LNCAP (cell line): Measurements from ENCODE around the gene OLFML2B.
A peak's percentile ranks its signal among the peaks of the same experiment; 100 is the strongest.

ENCODE experiments used
- TF ChIP-seq, protein P1 (sequence below): fragments of 450-650 bp; IDR thresholded peaks from 2 replicates; pipeline ENCODE4 v1.5.1; 2017; ENCODE audit warnings: mild to moderate bottlenecking

OLFML2B gene

DNA sequence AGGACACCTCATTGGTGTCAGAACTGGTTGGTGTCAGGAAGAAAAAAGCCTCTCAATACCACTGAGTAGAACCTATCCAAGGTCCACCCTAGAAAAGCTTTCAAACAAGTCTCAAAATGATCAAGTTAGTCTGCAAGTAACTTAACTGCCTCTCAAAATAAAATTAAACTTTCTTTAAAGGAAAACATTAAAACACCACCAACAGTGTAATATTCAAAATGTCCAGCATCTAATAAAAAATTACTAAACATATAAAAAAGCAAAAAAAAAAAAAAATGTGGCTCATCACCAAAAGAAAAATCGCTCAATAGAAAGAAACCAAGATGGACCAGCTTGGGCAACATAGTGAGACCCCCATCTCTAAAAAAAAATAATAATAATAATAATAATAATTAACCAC is 18.7 kb upstream of the OLFML2B start:
- TF ChIP-seq, protein P1, sequence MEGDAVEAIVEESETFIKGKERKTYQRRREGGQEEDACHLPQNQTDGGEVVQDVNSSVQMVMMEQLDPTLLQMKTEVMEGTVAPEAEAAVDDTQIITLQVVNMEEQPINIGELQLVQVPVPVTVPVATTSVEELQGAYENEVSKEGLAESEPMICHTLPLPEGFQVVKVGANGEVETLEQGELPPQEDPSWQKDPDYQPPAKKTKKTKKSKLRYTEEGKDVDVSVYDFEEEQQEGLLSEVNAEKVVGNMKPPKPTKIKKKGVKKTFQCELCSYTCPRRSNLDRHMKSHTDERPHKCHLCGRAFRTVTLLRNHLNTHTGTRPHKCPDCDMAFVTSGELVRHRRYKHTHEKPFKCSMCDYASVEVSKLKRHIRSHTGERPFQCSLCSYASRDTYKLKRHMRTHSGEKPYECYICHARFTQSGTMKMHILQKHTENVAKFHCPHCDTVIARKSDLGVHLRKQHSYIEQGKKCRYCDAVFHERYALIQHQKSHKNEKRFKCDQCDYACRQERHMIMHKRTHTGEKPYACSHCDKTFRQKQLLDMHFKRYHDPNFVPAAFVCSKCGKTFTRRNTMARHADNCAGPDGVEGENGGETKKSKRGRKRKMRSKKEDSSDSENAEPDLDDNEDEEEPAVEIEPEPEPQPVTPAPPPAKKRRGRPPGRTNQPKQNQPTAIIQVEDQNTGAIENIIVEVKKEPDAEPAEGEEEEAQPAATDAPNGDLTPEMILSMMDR, result no peak

DNA sequence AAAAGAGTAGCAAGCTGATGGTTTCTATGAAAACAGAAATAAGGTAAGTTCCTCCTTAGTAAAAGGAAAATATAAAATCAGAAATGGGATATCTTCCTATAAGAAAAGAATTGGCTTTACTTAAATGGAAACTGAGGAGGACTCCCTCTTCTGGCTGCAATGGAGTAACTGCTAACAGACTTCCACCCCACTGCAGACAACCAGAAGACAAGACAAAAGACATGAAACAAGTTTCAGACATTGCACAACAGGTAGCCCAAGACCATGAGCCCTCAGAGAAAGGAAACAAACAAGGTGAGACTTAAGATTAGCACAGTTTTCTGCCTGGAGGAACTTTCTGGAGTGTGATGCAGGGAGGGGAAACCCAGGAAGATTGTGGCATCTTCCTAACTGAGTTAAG is 17.0 kb upstream of the OLFML2B start:
- TF ChIP-seq, protein P1, result peak; percentile 52

DNA sequence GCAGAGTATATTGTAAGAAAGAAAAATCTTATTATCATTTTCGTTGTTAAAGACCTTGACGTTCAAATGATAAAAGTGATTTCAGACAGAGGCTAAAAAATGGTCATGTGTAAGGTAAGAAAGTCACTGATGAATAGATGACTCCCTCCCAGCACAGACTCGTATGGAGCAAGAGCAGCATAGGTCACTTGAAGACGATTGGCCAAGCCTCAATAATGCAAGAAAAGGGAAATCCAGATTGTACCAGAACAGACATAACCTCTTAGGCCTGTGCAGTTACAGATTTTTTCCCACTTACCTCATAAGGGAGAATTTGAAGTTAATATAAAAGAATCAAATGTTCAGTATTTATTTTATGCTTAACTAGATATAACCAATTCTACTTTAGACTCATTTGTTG is 16.3 kb upstream of the OLFML2B start:
- TF ChIP-seq, protein P1, result no peak

DNA sequence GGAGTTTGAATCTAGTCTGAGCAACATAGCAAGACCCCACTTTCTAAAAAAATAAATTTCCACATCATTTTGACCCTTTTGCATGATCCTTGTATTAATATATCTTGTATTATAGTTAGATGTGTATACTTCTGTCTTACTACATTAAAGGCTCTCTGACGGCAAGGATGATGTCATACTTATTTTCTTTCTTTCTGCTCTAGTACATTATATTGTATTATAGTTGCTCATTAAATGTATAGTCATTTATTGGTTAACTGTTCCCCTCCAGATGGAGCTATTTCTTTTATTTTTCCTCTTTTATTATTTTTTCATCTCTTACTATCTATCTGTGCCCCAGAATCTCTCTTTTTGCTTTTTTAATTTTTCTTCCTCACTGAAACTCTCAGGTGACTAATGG is 15.0 kb upstream of the OLFML2B start:
- TF ChIP-seq, protein P1, result no peak

DNA sequence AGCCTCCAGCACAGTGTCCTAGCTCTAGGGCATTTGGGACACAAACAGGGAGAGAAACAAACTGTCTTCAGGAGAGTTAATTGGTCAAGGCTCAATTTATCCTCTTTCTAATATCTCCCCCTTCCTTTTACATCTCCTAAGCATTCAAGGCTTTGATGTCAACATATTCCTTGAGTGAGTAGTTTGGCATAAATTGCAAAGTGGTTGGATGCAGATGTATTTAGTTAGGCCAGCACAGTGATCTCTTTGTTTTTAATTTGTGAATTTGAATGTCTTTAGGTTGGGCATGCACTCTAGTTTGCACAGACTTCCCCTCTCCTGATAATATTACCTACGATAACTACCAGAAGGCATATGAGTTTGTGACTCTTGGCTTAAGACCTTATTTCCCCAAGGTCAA is 12.5 kb upstream of the OLFML2B start:
- TF ChIP-seq, protein P1, result no peak

DNA sequence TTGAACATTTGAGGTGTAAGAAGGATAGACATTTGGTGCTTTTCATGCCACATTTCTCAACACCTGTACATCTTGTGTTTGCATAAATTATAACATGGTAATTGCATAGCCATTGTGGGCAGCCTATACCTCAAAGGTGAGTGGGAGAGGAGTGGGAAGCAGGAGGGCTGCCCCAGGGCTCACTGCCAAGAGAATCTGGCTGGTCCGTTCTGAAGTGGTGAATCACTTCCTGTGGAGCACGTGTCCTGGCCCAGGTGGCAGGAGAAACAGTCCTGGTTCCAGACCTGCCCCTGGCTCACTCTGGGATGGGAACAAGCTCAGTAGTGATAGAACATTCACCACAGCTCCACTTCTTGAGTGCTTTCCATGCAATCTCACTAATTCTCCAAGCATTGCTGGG is 11.6 kb upstream of the OLFML2B start:
- TF ChIP-seq, protein P1, result no peak

DNA sequence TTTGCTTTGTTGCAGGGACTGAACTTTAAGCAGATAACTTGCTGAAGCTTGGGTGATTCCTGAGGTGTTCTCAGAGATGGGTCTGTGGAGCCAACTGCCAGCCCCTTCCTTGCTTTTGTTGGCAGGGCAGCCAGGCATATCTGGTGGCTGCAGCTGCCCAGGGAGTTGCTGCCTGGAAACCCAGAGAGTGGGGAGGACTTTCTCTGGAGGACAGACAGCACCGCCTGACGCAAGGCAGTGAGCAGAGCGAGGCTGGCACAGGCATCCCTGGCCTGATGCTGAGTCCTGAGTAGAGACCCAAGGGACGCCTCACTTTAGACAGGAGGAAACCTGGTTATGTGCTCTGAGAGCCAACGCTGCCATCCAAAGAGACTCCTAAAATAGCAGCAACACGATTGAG is 9.8 kb upstream of the OLFML2B start:
- TF ChIP-seq, protein P1, result no peak

DNA sequence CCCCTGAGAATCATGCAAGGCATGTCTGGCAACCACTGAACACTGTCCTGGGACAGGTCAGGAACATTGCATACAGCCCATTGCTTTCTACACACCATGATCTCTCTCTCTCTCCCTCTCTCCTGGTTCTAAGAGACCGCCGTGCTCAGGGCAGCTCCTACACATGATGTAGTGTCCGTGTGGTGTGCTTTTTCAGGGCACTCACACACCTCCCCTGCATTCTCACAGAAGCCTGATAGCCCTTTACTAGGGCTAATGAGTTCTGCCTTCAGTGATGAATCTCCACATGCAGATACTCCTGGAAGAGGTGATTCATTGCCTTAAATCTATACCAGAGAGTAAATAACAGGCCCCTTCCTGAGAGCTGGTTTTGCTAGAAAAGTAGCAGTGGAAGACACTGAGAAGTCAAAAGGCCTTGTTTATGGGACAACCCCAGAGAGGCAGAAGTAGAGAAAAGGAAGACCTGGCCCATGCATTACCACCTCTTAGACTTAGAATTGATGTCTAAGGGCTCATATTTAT is 7.2 kb upstream of the OLFML2B start:
- TF ChIP-seq, protein P1, result no peak
